Umbilical cord (tissue), 2 donors: ENCODE results near the gene ZNF468. TPM values are rescaled to one million over a fixed set of nuclear protein-coding genes. Genes with fewer than 3 reads are reported as not detected.
"Not testable (repeated sequence)": the region's sequence is repeated elsewhere in the genome, so short reads cannot be mapped to it uniquely, and the experiment has no call there.

Experiments used
- DNase-seq: peaks from one replicate; pipeline ENCODE4 v3.0.0-alpha.2; 2015; ENCODE audit warnings: low spot score
- total RNA-seq: library from RNA; depleted of rRNA; stranded (reverse); fragments of >200 nt; gene quantifications from one replicate; pipeline ENCODE4 v1.2.3, GENCODE V29; 2014; ENCODE audit warnings: low replicate concordance; ENCODE audit not compliant: insufficient read depth

Gene ZNF468
- 22.1 TPM for total RNA-seq

- peak; percentile 73 for DNase-seq
Observed at GRCh38 chr19:52857378-52858191, at the start of gene ZNF468. Gene ZNF468 (minus strand): TSS chr19:52857619. CDS start chr19:52854272, 3,347 bp downstream.

- DNase-seq: not testable (repeated sequence)
Observed at GRCh38 chr19:52904052-52904780, 46.8 kb upstream of the ZNF468 start.

- DNase-seq: no peak
Observed at GRCh38 chr19:52901842-52902241, 44.4 kb upstream of the ZNF468 start.

DNA sequence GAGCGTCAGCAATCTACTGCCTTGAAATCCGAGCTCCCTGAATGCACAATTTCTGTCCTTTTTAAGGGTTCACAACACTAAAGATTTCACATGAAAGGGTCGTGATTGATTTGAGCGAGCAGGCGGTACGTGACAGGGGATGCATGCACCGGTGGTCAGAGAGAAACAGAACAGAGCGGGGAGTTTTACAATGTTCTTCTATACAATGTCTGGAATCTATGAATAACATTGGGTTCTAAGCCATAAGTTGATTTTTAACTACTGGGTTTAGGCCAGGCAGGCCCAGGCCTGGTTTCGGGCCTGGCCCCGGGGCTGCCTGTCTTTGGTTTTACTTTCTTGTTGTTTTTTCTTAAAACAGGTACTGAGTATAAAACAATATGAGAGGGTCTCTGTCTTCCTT is 41.2 kb upstream of the ZNF468 start:
- DNase-seq: not testable (repeated sequence)

DNA sequence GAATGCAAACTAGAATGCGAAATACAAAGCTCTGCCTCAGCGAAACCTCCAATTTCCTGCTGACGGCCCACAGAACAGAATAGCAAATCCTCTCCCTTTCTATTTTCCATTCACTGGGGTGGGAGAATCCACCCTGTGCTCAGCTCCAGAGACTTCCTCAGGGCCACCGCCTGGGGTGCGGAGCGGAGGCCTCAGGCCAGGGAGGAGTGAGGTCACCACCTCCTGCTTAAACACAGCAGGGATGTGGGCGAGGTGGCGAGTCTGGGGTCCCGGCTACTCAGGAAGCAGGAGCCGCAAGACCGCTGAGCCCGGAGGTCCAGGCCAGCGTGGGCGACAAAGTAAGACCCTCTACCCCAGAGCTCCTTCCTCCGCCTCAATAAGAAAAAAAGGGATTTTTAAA is 40.7 kb upstream of the ZNF468 start:
- no peak for DNase-seq

DNA sequence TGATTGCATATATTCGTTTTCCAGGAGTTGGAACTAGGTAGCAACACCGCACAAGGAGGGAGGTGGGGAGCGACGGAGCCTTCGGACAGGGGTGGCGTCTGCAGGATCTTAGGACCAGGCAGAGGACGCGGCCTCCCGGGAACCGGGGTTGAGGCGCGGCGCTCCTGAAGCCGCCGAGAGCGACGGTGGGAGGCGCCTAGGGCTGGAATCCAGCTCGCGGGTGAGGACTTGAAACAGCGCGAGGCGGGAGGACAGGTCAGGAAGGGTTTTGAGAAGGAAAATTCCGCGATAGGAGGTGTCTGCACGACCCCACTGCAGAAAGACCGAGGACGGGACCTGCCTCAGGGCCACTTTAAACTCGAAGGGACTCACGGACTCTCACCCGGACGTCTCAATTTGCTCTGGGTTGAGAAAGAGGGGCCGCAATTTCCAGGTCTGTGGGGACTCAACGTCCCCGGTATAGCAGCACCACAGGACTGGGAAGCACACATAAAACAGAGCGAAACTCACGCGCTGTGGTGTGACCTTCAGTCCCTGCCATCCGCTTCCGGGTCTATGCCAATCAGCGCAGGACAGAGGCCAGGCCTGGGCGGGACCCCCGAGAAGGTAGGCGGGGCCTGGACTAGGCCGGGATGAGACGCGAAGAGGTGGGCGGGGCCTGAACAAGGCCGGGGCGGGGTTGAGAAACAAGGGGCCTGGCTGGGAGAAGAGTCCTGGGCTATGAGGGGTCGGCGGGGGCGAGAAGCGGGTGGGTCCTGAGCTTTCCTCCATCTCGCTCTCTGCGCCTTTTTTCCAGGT is 39.9 kb upstream of the ZNF468 start, which contains the start of gene ZNF320:
Gene ZNF320, minus strand, starts transcription at position 498 of the 798 bp plus-strand sequence. CDS start 7,380 bp downstream, outside the sequence.
- peak; percentile 98 for DNase-seq

- peak; percentile 29 for DNase-seq
Observed at GRCh38 chr19:52896431-52897137, 39.2 kb upstream of the ZNF468 start.

DNA sequence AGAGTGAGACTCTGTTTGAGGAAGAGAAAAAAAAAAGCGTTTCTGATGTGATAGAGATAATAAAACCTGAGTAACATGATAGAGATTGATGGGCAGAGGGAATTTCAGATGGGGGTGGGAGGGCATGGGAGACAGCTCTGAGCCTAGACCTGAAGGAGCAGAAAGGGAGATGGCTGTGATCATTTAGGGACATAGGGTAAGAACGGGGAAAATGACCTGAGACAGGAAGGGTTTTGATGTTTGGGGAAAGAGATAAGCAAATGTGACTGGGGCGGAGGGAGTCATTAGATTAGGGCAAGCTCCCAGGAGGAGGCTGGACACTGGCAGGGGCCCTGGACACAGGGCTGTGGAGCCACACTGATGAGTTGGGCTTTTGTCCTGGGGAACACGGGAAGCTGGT is 33.9 kb upstream of the ZNF468 start:
- DNase-seq: no peak

DNA sequence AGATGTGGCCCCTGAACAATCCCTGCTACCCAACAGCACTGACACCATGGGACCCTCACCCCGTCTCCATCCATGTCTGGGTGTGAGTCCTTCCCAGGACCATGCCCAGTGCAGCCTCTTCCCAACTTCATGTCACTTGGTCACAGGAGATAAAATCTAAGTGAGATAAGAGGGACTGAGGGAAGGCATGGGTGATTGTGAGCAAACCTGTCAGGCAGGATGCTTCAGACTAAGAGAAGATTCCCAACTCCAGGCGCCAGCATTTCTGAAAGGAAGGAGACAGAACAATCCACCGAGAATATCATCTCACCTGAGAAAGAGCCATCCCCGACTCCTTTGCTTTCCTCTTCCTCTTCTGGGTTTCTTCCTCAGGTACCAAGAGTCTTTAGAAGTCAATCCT is 32.5 kb upstream of the ZNF468 start:
- no peak for DNase-seq

DNA sequence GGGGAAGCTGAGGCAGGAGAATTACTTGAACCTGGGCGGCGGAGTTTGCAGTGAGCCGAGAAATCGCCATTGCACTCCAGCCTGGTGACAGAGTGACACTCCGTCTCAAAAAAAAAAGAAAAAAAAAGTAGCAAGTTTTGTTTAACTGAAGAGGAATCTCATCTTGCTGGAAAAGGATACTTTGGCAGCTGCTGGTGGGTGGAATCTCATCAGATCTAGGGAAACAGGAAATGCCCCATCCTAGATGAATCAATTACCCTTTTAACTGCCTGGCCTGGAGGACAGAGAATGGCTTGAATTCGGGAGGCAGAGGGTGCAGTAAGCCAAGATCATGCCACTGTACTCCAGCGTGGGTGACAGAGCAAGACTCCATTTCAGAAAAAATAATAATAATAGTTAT is 31.7 kb upstream of the ZNF468 start:
- no peak for DNase-seq

DNA sequence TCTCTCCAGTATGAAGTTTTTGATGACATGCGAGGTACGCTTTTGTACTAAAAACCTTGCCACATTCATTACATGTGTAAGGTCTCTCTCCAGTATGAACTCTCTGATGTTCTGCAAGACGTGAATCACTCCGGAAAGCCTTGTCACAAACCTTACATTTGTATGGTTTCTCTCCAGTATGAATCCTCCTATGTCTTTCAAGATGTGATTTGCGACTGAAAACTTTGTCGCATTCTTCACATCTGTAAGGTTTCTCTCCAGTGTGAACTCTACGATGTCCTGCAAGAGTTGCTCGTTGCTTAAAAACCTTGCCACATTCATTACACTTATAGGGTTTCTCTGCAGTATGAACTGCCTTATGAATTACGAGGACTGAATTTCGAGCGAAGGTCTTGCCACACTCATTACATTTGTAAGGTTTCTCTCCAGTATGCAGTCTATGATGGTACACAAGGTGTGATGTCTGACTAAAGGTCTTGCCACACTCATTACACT is 23.5 kb upstream of the ZNF468 start:
- no peak for DNase-seq

- not testable (repeated sequence) for DNase-seq
Observed at GRCh38 chr19:52872996-52873395, 15.6 kb upstream of the ZNF468 start.

DNA sequence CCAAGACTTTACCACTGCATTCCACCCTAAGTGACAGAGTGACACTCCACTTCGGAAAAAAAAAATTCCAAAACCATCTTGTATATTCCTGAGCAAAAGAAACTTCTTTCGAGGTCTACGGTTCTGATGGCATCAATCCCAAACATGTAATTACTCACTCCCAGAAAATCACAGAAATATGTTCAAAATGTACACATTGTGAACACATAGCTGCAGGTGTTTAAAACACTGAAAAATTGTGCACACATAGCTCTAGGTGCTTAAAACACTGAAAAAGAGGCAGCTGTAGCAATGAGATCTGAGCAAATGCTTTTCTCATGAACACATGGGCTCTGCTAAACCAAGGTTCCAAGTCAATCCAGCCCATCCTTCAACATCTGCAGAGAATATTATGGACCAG is 14.0 kb upstream of the ZNF468 start:
- DNase-seq: no peak

DNA sequence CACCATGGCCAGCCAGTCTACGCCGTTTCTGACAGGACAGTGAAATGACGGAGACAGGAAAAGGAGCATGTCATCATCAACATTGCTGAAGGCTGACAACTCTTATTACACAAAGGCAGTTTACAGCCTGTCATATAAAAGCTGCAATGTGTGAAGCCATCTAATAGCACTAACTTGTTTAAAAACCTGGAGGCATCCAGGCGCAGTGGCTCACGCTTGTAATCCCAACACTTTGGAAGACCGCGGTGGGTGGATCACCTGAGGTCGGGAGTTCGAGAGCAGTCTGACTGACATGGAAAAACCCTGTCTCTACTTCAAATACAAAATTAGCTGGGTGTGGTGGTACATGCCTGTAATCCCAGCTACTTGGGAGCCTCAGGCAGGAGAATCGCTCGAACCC is 10.6 kb upstream of the ZNF468 start:
- DNase-seq: not testable (repeated sequence)

- DNase-seq: not testable (repeated sequence)
Observed at GRCh38 chr19:52856540-52857377, 660 bp downstream of the ZNF468 start.

- peak; percentile 26 for DNase-seq
Observed at GRCh38 chr19:52847352-52847751, 10.1 kb downstream of the ZNF468 start.

DNA sequence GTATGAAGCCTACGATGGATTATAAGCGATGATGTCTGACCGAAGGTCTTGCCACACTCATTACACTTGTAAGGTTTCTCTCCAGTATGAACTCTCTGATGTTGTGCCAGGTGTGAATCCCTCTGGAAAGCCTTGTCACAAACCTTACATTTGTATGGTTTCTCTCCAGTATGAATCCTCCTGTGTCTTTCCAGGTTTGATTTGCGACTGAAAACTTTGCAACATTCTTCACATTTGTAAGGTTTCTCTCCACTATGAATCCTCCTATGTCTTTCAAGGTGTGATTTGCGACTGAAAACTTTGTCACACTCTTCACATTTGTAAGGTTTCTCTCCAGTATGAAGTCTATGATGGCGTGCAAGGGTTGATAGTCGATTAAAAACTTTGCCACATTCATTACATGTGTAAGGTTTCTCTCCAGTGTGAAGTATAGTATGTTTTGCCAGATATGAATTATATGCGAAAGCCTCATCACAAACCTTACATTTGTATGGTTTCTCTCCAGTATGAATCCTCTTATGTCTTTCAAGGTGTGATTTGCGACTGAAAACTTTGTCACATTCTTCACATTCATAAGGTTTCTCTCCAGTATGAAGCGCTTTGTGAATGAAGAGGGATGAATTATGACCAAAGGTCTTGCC is 16.5 kb downstream of the ZNF468 start:
- not testable (repeated sequence) for DNase-seq

DNA sequence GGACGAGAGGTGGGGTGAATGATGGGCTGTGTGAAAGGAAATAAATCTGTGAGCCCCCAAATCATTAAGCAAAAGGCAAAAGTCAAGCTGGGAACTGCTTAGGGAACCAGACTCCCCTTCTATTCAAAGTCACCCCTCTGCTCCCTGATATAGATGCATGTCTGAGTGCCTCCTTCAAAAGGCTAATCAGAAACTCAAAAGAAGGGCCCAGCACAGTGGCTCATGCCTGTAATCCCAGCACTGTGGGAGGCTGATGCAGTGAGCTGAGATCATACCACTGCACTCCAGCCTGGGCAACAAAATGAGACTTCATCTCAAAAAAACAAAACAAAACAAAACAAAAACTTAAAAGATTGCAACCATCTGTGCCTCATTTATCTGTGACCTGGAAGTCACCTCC is 23.1 kb downstream of the ZNF468 start:
- not testable (repeated sequence) for DNase-seq

DNA sequence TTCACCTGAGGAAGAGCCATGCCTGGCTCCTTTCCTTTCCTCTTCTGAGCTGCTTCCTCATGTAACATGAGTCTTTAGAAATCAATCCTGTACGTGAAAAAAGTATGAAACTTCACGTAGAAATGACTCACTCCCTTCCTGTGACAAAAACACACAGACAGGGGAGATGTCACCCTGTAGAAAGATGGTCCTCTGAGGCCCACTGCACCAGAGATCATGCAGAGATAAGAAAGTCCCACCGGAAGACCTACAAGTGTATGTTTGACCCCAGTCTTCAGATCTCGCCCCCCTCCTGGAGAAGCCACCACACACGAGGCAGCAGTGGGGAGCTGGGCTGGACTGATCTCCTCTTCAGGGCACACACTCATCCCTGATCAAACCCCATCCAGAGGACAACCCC is 23.9 kb downstream of the ZNF468 start:
- DNase-seq: not testable (repeated sequence)
